CD4-positive, alpha-beta T cell (primary cell): ENCODE results near the gene UVSSA. TPM values are rescaled to one million over a fixed set of nuclear protein-coding genes. Genes with fewer than 3 reads are reported as not detected.
"Not testable (repeated sequence)": the region's sequence is repeated elsewhere in the genome, so short reads cannot be mapped to it uniquely, and the experiment has no call there.

Experiments
- ATAC-seq: fragments of 200-7000 bp; cut with Tn5 transposase; one replicate; pipeline ENCODE4 v1.10.0; 2022; ENCODE audit warnings: mild to moderate bottlenecking; ENCODE audit not compliant: poor library complexity
- CTCF ChIA-PET: fragments of 350-600 bp; sonication (Branson Sonifier 250); formaldehyde crosslinking; loops from one replicate; lab custom pipeline; 2021; ENCODE audit warnings: antibody characterized with exemption, inconsistent platforms; lab: Charles Lee
- POLR2A ChIA-PET: fragments of 350-600 bp; sonication (Branson Sonifier 250); formaldehyde crosslinking; loops from one replicate; lab custom pipeline; 2021; ENCODE audit warnings: antibody characterized with exemption, inconsistent platforms; lab: Charles Lee
- DNase-seq, 14 experiments: peaks; one replicate each; pipeline ENCODE4 v3.0.0-alpha.2; 2013 to 2020; ENCODE audit warnings: mixed read lengths in 2 of 14
- H3K27ac ChIP-seq, 2 donors: one replicate each; pipeline versions ENCODE4 v1.5.1 to v1.7.0; 2013; ENCODE audit warnings: low read length in 2 of 2, low read depth in 1 of 2, mild to moderate bottlenecking in 1 of 2
- H3K27me3 ChIP-seq, 2 experiments: 1 replicate in 1 of 2; 2 replicates in 1 of 2; pipeline versions ENCODE4 v1.6.1 to v1.7.0; 2013; ENCODE audit warnings: low read length in 2 of 2, control low read depth in 1 of 2, mild to moderate bottlenecking in 1 of 2, moderate library complexity in 1 of 2; ENCODE audit not compliant: insufficient read depth in 2 of 2, control insufficient read depth in 1 of 2
- H3K36me3 ChIP-seq: one replicate; pipeline ENCODE4 v1.6.1; 2013; ENCODE audit warnings: low read length, control low read depth; ENCODE audit not compliant: insufficient read depth
- H3K4me1 ChIP-seq: one replicate; pipeline ENCODE4 v1.6.1; 2013; ENCODE audit warnings: low read length, control low read depth; ENCODE audit not compliant: insufficient read depth
- H3K4me3 ChIP-seq: one replicate; pipeline ENCODE4 v1.5.1; 2013; ENCODE audit warnings: mild to moderate bottlenecking, low read length, moderate library complexity
- H3K9me3 ChIP-seq, 2 experiments: 1 replicate in 1 of 2; 2 replicates in 1 of 2; pipeline versions ENCODE4 v1.6.1 to v1.7.0; 2013; ENCODE audit warnings: low read length in 2 of 2, mild to moderate bottlenecking in 2 of 2, control low read depth in 1 of 2, moderate library complexity in 1 of 2; ENCODE audit not compliant: control insufficient read depth in 1 of 2, insufficient read depth in 1 of 2
- H3K27ac Mint-ChIP-seq: one replicate; pipeline ENCODE4 v1.8.0; 2020; ENCODE audit warnings: mixed read lengths
- H3K27me3 Mint-ChIP-seq: one replicate; pipeline ENCODE4 v1.8.0; 2021; ENCODE audit warnings: mixed read lengths
- H3K36me3 Mint-ChIP-seq: one replicate; pipeline ENCODE4 v1.8.0; 2021; ENCODE audit warnings: low read depth, mixed read lengths
- H3K4me1 Mint-ChIP-seq: one replicate; pipeline ENCODE4 v1.8.0; 2021; ENCODE audit warnings: low read depth, mixed read lengths
- H3K4me3 Mint-ChIP-seq: one replicate; pipeline ENCODE4 v1.8.0; 2020; ENCODE audit warnings: mild to moderate bottlenecking, mixed read lengths
- H3K9me3 Mint-ChIP-seq: one replicate; pipeline ENCODE4 v1.8.0; 2020; ENCODE audit warnings: mixed read lengths
- intact Hi-C, 2 experiments: fragments of 100-400 bp; cut with DNase I in 1 of 2; cut with micrococcal nuclease in 1 of 2; formaldehyde crosslinking; loops; one replicate each; pipeline versions ENCODE4 v1.15.1 to v1.9.0; 2023 to 2025; cut with DNase I, micrococcal nuclease
- total RNA-seq, 174 experiments: library from RNA in 2 of 174; stranded (reverse) in 2 of 174; gene quantifications; one replicate each; pipeline ENCODE4 v1.2.3 and lab custom pipeline; 2021 to 2026
- TF ChIP-seq, protein P1 (sequence below): fragments of 200-600 bp; IDR thresholded peaks from one replicate; pipeline ENCODE4 v1.8.0; 2022; ENCODE audit warnings: antibody characterized with exemption, mild to moderate bottlenecking

Gene UVSSA
- total RNA-seq, 2 experiments from 2014 or later, result 31.1 to 33.1 TPM

DNA sequence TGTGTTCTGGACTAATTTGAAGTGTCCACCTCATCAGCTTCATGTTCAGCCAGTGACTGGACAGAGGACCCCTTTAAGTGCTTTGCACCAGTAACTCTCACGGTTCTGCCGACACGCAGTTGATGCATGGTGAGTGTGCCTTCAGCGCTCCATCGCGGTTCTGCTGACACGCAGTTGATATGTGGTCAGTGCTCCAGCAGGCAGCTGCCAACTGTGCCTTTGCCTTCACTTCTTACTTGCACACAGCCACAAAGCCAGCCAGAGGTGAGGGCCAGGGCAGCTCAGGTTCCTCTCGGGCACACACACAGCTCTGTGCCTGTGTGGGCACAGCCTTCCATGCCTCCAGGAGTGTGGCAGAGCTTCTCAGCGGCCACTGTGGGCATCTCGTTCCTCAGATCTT is 46.9 kb downstream of the UVSSA start:
- H3K4me3 ChIP-seq, result no peak overlapping the region
- H3K27me3 Mint-ChIP-seq, result no peaks in the 10 kb centered on the region
- no peaks in the 10 kb centered on the region for H3K4me1 Mint-ChIP-seq
- peaks cover 2% of the 10 kb centered on the region for H3K9me3 Mint-ChIP-seq
- TF ChIP-seq, protein P1, sequence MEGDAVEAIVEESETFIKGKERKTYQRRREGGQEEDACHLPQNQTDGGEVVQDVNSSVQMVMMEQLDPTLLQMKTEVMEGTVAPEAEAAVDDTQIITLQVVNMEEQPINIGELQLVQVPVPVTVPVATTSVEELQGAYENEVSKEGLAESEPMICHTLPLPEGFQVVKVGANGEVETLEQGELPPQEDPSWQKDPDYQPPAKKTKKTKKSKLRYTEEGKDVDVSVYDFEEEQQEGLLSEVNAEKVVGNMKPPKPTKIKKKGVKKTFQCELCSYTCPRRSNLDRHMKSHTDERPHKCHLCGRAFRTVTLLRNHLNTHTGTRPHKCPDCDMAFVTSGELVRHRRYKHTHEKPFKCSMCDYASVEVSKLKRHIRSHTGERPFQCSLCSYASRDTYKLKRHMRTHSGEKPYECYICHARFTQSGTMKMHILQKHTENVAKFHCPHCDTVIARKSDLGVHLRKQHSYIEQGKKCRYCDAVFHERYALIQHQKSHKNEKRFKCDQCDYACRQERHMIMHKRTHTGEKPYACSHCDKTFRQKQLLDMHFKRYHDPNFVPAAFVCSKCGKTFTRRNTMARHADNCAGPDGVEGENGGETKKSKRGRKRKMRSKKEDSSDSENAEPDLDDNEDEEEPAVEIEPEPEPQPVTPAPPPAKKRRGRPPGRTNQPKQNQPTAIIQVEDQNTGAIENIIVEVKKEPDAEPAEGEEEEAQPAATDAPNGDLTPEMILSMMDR, result no peak
- POLR2A ChIA-PET, result no interaction called here
- DNase-seq (no peak), ATAC-seq (no peak)
- peaks cover 19% of the 10 kb centered on the region for H3K36me3 ChIP-seq
- H3K36me3 Mint-ChIP-seq, result peaks cover 5% of the 10 kb centered on the region
- H3K9me3 ChIP-seq, result peaks cover 17 to 38% of the 10 kb centered on the region in 2 experiments
- H3K27ac Mint-ChIP-seq, result no peak overlapping the region
- intact Hi-C loops, result no loop called here
- no peak overlapping the region for H3K4me3 Mint-ChIP-seq
- H3K27me3 ChIP-seq, result no peaks in the 10 kb centered on the region
- no peak overlapping the region for H3K27ac ChIP-seq
- CTCF ChIA-PET, result no interaction called here
- H3K4me1 ChIP-seq, result no peaks in the 10 kb centered on the region

DNA sequence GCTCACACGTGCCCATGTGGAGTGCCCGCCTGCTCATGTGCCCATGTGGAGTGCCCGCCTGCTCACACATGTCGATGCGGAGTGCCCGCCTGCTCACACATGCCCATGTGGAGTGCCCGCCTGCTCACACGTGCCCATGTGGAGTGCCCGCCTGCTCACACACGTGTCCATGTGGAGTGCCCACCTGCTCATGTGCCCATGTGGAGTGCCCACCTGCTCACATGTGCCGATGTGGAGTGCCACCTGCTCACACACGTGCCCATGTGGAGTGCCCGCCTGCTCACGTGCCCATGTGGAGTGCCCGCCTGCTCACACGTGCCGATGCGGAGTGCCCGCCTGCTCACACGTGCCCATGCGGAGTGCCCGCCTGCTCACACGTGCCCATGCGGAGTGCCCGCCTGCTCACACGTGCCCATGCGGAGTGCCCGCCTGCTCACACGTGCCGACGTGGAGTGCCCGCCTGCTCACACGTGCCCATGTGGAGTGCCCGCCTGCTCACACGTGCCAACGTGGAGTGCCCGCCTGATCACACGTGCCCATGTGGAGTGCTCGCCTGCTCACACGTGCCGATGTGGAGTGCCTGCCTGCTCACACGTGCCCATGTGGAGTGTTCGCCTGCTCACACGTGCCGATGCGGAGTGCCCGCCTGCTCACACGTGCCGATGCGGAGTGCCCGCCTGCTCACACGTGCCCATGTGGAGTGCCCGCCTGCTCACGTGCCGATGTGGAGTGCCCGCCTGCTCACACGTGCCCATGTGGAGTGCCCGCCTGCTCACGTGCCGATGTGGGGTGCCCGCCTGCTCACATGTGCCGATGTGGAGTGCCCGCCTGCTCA is 47.8 kb downstream of the UVSSA start:
- H3K27me3 ChIP-seq, H3K27me3 Mint-ChIP-seq, H3K4me1 ChIP-seq, H3K4me3 Mint-ChIP-seq, CTCF ChIA-PET, H3K9me3 Mint-ChIP-seq, H3K4me1 Mint-ChIP-seq, ATAC-seq, intact Hi-C loops, H3K27ac ChIP-seq, DNase-seq, H3K27ac Mint-ChIP-seq, H3K36me3 Mint-ChIP-seq, POLR2A ChIA-PET, H3K4me3 ChIP-seq: not testable (repeated sequence)
- peaks cover 19% of the 10 kb centered on the region for H3K36me3 ChIP-seq
- peaks cover 16 to 47% of the 10 kb centered on the region in 2 experiments for H3K9me3 ChIP-seq

DNA sequence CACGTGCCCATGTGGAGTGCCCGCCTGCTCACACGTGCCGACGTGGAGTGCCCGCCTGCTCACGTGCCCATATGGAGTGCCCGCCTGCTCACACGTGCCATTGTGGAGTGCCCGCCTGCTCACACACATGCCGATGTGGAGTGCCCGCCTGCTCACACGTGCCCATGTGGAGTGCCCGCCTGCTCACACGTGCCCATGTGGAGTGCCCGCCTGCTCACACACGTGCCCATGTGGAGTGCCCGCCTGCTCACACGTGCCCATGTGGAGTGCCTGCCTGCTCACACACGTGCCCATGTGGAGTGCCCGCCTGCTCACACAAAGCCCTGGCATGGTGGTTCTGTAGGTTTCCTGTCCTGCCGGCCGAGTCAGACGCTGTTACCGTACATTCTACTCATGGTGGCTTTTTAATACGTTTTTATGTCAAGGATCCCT is 48.4 kb downstream of the UVSSA start:
- CTCF ChIA-PET, intact Hi-C loops, H3K27ac Mint-ChIP-seq, H3K27me3 ChIP-seq, POLR2A ChIA-PET, H3K4me1 Mint-ChIP-seq, H3K4me3 Mint-ChIP-seq, H3K4me3 ChIP-seq, DNase-seq, H3K27ac ChIP-seq, H3K36me3 Mint-ChIP-seq, H3K9me3 Mint-ChIP-seq, H3K27me3 Mint-ChIP-seq, H3K4me1 ChIP-seq, ATAC-seq: not testable (repeated sequence)
- peaks cover 19% of the 10 kb centered on the region for H3K36me3 ChIP-seq
- peaks cover 16 to 52% of the 10 kb centered on the region in 2 experiments for H3K9me3 ChIP-seq

DNA sequence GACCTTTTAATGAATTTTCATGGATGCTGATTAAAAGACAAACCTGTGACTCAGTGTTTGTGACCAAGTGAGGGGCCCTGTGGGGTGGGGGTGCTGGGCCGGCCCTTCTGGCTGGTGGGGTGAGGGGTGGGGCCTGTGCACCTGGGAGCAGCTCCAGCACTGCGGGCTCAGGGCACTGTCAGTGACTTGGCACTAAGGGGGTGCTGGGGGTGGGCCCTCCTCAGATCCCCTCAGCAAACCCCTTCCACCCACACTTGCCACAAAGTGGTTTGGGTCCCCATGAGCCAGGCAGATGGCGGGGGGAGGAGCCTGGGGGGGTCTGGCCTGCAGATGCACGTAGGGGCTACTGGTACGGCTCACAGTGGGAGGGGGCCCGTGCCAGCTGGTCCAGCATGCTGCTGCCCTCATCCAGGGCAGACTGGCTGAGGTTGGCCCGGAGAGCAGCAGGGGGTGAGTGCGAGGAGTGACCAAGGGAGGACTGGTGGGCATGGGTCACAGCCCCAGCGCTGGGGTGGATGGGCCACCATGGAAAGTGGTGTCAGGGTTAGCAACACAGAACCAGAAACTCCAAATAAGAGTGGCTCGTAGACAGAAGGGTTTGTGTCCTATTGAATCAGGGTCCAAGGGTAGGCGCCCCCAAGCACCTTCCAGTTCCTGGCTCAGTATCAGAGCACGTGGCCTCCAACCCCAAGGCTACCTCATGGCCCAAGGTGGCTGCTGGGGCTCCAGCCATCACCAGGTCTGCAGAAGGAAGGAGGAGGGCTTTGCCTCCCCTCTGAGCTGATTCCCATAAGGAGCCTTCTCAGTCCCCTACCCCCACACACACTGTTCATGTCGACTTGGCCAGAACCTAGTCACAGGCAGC is 49.2 kb downstream of the UVSSA start:
- H3K36me3 Mint-ChIP-seq, result peaks cover 5% of the 10 kb centered on the region
- no peak overlapping the region for H3K4me3 Mint-ChIP-seq
- Histone ChIP-seq H3K9me3 (peaks cover 16 to 58% of the 10 kb centered on the region in 2 experiments), H3K27me3 (peaks cover 0 to 7% of the 10 kb centered on the region in 2 experiments), H3K4me3 (no peak overlapping the region), H3K36me3 (peaks cover 19% of the 10 kb centered on the region), H3K27ac (no peak overlapping the region), H3K4me1 (no peaks in the 10 kb centered on the region)
- intact Hi-C loops, result no loop called here
- H3K9me3 Mint-ChIP-seq, result no peaks in the 10 kb centered on the region
- CTCF ChIA-PET, result no interaction called here
- no peaks in the 10 kb centered on the region for H3K4me1 Mint-ChIP-seq
- no peak for DNase-seq
- peaks cover 7% of the 10 kb centered on the region for H3K27me3 Mint-ChIP-seq
- TF ChIP-seq, protein P1, result no peak
- POLR2A ChIA-PET, result no interaction called here
- no peak for ATAC-seq
- no peak overlapping the region for H3K27ac Mint-ChIP-seq
